CD4-positive, alpha-beta T cell (primary cell): ENCODE results near the gene CMIP. TPM values are rescaled to one million over a fixed set of nuclear protein-coding genes. Genes with fewer than 3 reads are reported as not detected.

ENCODE experiments used
- ATAC-seq: fragments of 200-7000 bp; cut with Tn5 transposase; one replicate; pipeline ENCODE4 v1.10.0; 2022; ENCODE audit warnings: mild to moderate bottlenecking; ENCODE audit not compliant: poor library complexity
- CTCF ChIA-PET: fragments of 350-600 bp; sonication (Branson Sonifier 250); formaldehyde crosslinking; loops from one replicate; lab custom pipeline; 2021; ENCODE audit warnings: antibody characterized with exemption, inconsistent platforms; lab: Charles Lee
- POLR2A ChIA-PET: fragments of 350-600 bp; sonication (Branson Sonifier 250); formaldehyde crosslinking; loops from one replicate; lab custom pipeline; 2021; ENCODE audit warnings: antibody characterized with exemption, inconsistent platforms; lab: Charles Lee
- DNase-seq, 14 experiments: peaks; one replicate each; pipeline ENCODE4 v3.0.0-alpha.2; 2013 to 2020; ENCODE audit warnings: mixed read lengths in 2 of 14
- H3K27ac ChIP-seq, 2 donors: one replicate each; pipeline versions ENCODE4 v1.5.1 to v1.7.0; 2013; ENCODE audit warnings: low read length in 2 of 2, low read depth in 1 of 2, mild to moderate bottlenecking in 1 of 2
- H3K27me3 ChIP-seq, 2 experiments: 1 replicate in 1 of 2; 2 replicates in 1 of 2; pipeline versions ENCODE4 v1.6.1 to v1.7.0; 2013; ENCODE audit warnings: low read length in 2 of 2, control low read depth in 1 of 2, mild to moderate bottlenecking in 1 of 2, moderate library complexity in 1 of 2; ENCODE audit not compliant: insufficient read depth in 2 of 2, control insufficient read depth in 1 of 2
- H3K36me3 ChIP-seq: one replicate; pipeline ENCODE4 v1.6.1; 2013; ENCODE audit warnings: low read length, control low read depth; ENCODE audit not compliant: insufficient read depth
- H3K4me1 ChIP-seq: one replicate; pipeline ENCODE4 v1.6.1; 2013; ENCODE audit warnings: low read length, control low read depth; ENCODE audit not compliant: insufficient read depth
- H3K4me3 ChIP-seq: one replicate; pipeline ENCODE4 v1.5.1; 2013; ENCODE audit warnings: mild to moderate bottlenecking, low read length, moderate library complexity
- H3K9me3 ChIP-seq, 2 experiments: 1 replicate in 1 of 2; 2 replicates in 1 of 2; pipeline versions ENCODE4 v1.6.1 to v1.7.0; 2013; ENCODE audit warnings: low read length in 2 of 2, mild to moderate bottlenecking in 2 of 2, control low read depth in 1 of 2, moderate library complexity in 1 of 2; ENCODE audit not compliant: control insufficient read depth in 1 of 2, insufficient read depth in 1 of 2
- H3K27ac Mint-ChIP-seq: one replicate; pipeline ENCODE4 v1.8.0; 2020; ENCODE audit warnings: mixed read lengths
- H3K27me3 Mint-ChIP-seq: one replicate; pipeline ENCODE4 v1.8.0; 2021; ENCODE audit warnings: mixed read lengths
- H3K36me3 Mint-ChIP-seq: one replicate; pipeline ENCODE4 v1.8.0; 2021; ENCODE audit warnings: low read depth, mixed read lengths
- H3K4me1 Mint-ChIP-seq: one replicate; pipeline ENCODE4 v1.8.0; 2021; ENCODE audit warnings: low read depth, mixed read lengths
- H3K4me3 Mint-ChIP-seq: one replicate; pipeline ENCODE4 v1.8.0; 2020; ENCODE audit warnings: mild to moderate bottlenecking, mixed read lengths
- H3K9me3 Mint-ChIP-seq: one replicate; pipeline ENCODE4 v1.8.0; 2020; ENCODE audit warnings: mixed read lengths
- intact Hi-C, 2 experiments: fragments of 100-400 bp; cut with DNase I in 1 of 2; cut with micrococcal nuclease in 1 of 2; formaldehyde crosslinking; loops; one replicate each; pipeline versions ENCODE4 v1.15.1 to v1.9.0; 2023 to 2025; cut with DNase I, micrococcal nuclease
- total RNA-seq, 174 experiments: library from RNA in 2 of 174; stranded (reverse) in 2 of 174; gene quantifications; one replicate each; pipeline ENCODE4 v1.2.3 and lab custom pipeline; 2021 to 2026
- TF ChIP-seq, protein P1 (sequence below): fragments of 200-600 bp; IDR thresholded peaks from one replicate; pipeline ENCODE4 v1.8.0; 2022; ENCODE audit warnings: antibody characterized with exemption, mild to moderate bottlenecking

Gene CMIP
- total RNA-seq, 2 experiments from 2014 or later, result 33.5 to 35.3 TPM

DNA sequence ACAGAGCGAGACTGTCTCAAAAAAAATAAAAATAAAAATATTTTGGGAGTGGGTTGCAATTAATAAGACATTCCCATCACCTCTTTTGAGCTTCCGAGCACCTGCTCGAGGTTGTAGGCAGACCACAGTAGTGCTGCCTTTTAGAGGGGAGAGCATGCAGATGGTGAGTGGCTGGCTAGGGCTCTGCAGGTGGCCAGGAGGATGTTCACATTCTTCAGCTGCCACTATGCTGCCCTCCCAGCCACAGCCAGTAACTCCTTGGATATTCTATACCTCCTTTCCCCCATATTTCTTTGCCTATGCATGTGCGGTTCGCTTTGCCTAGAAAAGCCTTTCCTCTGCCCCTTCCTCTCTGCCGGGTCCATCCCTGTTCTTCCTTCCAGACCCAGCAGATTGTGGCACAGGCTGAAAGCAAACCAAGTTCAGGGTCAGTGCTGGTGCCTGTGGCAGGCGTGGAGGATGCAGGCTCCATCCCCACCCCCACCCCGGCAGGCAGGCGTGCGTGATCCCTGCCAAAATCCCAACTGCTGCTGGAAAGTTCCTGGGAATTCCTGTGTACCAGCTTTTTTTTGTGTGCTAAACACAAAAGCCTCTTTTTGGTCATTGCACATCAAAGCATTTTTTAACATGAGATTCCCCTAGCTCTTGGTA lies 33.8 kb upstream of the CMIP start:
- Histone ChIP-seq H3K9me3 (no peaks in the 10 kb centered on the region), H3K27ac (no peak overlapping the region), H3K36me3 (no peaks in the 10 kb centered on the region), H3K4me3 (no peak overlapping the region), H3K27me3 (no peaks in the 10 kb centered on the region), H3K4me1 (no peaks in the 10 kb centered on the region)
- no peaks in the 10 kb centered on the region for H3K36me3 Mint-ChIP-seq
- intact Hi-C loops, result loop anchor here in 1 of 2 experiments (5.0 kb wide), 1 partner anchor 102 kb away; no protein-coding TSS in a partner anchor
- no peak for DNase-seq
- no peaks in the 10 kb centered on the region for H3K27me3 Mint-ChIP-seq
- POLR2A ChIA-PET, result no interaction called here
- H3K4me3 Mint-ChIP-seq, result no peak overlapping the region
- CTCF ChIA-PET, result interaction anchor here (0.7 kb wide), 1 partner anchor 1672 kb away, joined by 3 read pairs; no protein-coding TSS in a partner anchor
- no peak overlapping the region for H3K27ac Mint-ChIP-seq
- ATAC-seq, result no peak
- TF ChIP-seq, protein P1, sequence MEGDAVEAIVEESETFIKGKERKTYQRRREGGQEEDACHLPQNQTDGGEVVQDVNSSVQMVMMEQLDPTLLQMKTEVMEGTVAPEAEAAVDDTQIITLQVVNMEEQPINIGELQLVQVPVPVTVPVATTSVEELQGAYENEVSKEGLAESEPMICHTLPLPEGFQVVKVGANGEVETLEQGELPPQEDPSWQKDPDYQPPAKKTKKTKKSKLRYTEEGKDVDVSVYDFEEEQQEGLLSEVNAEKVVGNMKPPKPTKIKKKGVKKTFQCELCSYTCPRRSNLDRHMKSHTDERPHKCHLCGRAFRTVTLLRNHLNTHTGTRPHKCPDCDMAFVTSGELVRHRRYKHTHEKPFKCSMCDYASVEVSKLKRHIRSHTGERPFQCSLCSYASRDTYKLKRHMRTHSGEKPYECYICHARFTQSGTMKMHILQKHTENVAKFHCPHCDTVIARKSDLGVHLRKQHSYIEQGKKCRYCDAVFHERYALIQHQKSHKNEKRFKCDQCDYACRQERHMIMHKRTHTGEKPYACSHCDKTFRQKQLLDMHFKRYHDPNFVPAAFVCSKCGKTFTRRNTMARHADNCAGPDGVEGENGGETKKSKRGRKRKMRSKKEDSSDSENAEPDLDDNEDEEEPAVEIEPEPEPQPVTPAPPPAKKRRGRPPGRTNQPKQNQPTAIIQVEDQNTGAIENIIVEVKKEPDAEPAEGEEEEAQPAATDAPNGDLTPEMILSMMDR, result no peak
- peaks cover 6% of the 10 kb centered on the region for H3K4me1 Mint-ChIP-seq
- no peaks in the 10 kb centered on the region for H3K9me3 Mint-ChIP-seq

DNA sequence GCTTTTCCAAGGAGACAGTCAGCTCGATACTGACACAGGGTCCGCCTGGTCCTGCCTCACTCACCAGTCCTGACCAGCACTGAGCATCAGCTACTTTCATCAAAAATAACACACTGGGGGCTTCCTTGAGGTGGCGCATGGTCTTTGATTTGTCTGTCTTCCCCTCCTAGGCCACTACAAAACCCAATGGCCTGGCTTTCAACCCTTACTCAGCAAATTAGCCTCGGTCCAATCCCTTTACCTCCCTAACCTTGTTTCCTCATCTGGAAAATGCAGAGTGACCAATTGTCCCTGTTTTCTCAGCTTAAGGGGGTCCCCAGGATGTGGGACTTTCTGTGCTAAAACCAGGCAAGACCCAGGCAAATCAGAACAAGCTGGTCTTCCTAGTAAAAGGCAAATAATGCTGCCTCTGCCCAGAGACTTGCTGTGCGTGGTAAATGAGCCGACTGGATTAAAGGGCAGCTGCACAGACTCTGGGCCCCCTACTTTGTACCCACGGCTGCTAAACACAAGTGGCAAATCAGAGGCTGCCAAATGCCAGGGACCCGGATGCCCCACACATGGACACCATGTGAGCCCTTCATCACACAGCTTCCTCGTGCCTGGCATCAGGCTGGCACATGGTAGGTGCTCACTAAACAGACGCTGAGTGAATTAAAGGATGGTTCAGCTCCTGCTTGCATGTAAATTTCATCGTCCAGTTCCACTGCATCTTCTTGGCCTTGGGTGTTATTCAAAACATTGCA lies 31.2 kb upstream of the CMIP start:
- H3K36me3 Mint-ChIP-seq, result no peaks in the 10 kb centered on the region

DNA sequence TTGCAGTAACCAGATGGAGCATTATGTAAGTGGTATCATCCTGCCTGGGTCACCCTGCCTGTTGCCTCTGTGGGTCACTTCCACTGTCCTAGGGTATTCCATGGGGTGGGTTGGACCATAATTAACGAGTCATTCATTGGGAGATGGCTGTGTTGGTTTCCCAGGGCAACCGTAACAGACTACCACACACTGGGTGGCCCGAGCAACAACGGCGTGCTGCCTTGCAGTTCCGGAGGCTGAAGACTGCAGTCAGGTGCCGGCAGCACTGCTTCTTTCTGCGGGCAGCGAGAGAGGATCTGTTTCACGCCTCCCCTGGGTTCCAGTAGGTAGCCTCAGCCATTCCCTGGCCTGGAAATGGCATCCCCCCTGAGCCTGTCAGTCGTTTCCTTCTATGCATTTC lies 28.9 kb upstream of the CMIP start:
- Histone ChIP-seq H3K4me3 (no peak overlapping the region), H3K9me3 (no peaks in the 10 kb centered on the region), H3K27me3 (no peaks in the 10 kb centered on the region), H3K27ac (no peak overlapping the region), H3K4me1 (no peaks in the 10 kb centered on the region), H3K36me3 (no peaks in the 10 kb centered on the region)
- ChIA-PET POLR2A (no interaction called here), CTCF (no interaction called here)
- Mint-ChIP-seq H3K4me3 (no peak overlapping the region), H3K27me3 (no peaks in the 10 kb centered on the region), H3K36me3 (no peaks in the 10 kb centered on the region), H3K9me3 (no peaks in the 10 kb centered on the region), H3K27ac (no peak overlapping the region), H3K4me1 (peaks cover 6% of the 10 kb centered on the region)
- intact Hi-C loops, result no loop called here
- ATAC-seq, result no peak
- TF ChIP-seq, protein P1, result no peak
- DNase-seq, result no peak

More for the DNA sequence above, 31.2 kb upstream of the CMIP start:
- Histone ChIP-seq H3K36me3 (no peaks in the 10 kb centered on the region), H3K4me1 (no peaks in the 10 kb centered on the region), H3K9me3 (no peaks in the 10 kb centered on the region), H3K27ac (no peak overlapping the region), H3K27me3 (no peaks in the 10 kb centered on the region), H3K4me3 (no peak overlapping the region)
- TF ChIP-seq, protein P1, result no peak
- ATAC-seq (no peak), DNase-seq (no peak)
- POLR2A ChIA-PET, result no interaction called here
- Mint-ChIP-seq H3K4me1 (peaks cover 6% of the 10 kb centered on the region), H3K4me3 (no peak overlapping the region), H3K27me3 (no peaks in the 10 kb centered on the region), H3K27ac (no peak overlapping the region), H3K9me3 (no peaks in the 10 kb centered on the region)
- intact Hi-C loops, result loop anchor here in 1 of 2 experiments (5.0 kb wide), 1 partner anchor 99 kb away; no protein-coding TSS in a partner anchor
- CTCF ChIA-PET, result no interaction called here
